HS-27A (cell line): Measurements from ENCODE around the gene REPS2.

ENCODE experiments used
- DNase-seq: peaks from one replicate; pipeline ENCODE4 v3.0.0-alpha.2; 2012; ENCODE audit warnings: low read depth, missing footprints

The REPS2 gene

DNA sequence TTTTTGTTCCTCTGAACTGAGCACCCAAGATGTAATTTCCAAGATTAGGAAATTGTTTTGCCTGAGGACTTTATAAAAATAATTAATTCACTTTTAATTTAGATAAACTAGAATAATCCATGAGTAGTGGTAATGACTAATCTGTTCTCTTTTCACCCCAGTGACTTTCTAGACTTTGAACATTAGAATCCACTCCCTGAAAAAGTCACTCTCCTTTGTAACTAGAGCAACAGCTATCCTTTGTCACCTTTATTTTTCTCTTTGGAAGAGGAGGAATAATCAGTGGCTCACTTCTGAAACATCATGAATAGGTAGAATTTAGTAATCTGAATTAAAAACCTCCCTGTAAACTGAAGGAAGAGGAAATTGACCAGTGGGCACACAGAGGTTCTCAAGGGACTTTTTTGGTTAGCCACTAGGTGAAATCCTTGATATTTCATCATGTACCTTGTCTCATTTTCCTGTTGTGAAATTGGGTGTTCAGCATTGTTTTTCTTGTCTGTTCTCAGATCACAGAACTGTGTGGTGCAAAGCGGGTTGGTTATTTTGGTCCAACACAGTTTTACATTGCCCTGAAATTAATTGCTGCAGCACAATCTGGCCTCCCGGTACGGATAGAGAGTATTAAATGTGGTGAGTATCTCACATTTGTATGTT, 59.4 kb downstream of the REPS2 start:
- DNase-seq, result no peak

DNA sequence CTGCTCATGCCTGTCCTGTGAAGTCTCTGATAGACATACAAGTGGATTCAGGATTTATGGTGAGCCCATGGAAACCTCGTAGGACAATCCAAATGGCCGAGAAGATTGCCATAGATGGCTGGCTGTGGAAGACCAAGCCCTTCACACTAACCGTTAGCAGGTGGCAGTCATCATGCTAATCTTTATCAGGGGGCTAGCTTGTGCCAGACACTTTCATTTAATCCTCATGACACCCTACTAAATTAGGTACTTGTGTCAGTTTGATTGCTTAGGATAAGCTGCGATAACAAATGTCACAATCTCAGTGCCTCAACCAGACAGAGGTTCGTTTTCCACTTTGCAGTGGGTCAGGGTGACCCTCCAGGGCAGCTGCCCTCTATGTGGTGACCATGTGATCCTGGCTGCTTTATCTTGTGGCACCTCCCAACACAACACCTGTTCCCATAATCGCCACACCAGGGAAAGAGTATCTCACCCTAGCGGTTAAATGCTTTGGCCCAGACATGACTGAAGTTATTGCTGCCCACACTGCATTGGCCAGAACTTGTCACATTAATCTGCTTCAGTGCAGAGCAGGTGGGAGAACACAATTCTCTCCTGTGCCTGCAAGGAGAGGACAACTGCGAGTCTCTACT, 60.8 kb downstream of the REPS2 start:
- no peak for DNase-seq

DNA sequence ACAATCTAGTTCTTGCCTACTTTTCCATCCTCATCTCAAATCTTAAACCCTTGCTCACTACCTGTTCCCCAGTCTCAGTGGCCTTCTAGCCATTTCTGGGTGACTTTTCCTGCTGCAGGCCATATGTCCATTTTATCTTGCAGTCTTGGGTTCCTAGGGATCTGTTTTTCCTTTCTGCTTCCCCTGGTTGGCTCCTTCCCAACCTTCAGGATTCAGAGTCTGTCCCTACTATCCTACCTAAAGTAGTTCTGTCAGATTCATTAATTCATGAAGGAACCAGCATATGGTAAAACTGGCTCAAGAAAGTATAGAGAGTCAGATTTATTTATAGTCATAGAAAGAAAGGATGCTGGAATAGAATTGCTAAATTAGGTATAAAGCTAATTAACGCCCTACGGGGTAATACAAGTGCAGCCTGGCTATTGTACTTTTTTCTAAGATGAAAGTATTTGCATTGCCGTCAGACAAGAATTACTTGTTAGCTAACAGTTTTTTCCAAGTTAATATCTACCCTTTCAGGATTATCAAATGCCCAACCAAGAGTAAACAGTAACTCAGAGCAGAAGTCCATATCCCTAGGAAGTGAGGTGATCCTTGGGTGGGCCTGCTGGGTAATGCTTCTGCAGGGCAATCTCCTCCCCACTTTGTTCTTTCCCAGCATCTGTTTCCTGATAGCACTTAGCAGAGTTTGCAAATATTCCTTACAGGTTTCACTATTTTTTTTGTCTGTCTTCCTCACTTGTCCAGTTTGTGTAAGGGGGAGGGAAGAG, 63.6 kb downstream of the REPS2 start:
- no peak for DNase-seq

DNA sequence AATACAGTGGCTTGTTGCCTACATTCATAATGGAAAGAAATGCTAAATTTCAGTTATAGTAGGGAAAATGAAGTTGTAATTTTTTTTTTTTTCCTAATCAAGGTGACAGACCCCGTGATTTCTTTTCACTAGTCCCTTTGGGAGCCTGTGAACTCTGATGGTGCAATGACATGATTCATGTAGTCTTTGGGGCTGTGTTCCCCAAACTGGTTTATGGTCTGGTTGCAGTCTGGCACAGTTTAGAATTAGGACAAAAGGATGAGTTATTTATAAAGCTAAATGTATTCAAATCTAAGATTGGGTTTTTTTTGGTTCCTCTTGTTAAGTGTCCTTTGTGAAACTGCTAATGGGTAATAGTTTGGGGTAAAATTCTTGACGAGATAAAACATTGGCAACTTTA, 66.0 kb downstream of the REPS2 start:
- DNase-seq, result no peak

DNA sequence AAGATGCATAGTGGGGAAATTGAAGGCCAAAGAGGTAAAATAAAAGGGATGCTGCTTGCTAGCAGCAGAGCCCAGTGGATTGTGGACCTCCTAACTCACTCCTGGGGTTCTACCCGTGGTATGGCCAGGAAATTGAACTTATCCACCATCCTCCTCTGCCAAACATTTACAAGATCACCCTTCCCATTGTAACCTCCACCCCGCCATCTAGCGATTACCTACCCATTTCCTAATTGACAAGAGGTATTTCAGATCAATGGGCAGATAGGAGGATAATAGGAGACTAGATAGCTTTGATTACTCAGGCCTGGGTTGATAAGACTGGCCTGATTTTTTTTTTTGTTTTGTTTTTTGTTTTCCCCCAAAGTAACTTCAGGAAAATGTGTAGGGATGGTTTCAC, 67.8 kb downstream of the REPS2 start:
- no peak for DNase-seq

DNA sequence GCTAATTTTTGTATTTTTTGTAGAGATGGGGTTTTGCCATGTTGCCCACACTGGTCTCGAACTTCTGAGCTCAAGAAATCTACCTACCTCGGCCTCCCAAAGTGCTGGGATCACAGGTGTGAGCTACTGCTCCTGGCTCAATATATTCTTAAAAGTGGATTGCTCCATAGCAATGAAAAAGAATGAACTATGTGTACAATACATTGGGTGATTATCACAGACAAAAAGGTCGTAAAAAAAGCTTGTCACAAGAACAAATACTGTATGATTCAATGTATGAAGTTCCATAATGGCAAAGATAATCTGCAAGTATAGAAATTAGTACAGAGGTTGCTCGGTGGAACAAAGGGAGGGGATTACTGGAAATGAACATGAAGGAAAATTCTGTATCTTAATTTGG, 70.7 kb downstream of the REPS2 start:
- DNase-seq, result no peak

DNA sequence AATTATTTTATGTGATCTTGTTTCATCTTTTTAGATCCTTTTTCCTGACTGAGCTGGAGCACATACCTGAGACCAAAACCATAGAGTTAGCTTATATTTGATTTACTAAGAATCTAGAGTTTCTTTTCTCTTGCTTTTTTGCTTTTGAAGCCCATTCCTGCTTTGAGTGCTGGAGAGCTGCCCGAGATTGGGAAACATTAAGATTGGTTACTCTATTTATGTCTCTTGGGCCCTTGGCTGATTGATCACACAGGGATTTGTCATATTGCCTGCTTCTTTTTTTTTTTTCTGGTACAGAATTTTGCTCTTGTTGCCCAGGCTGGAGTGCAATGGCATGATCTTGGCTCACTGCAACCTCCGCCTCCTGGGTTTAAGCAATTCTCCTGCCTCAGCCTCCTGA, 73.9 kb downstream of the REPS2 start:
- DNase-seq, result no peak

DNA sequence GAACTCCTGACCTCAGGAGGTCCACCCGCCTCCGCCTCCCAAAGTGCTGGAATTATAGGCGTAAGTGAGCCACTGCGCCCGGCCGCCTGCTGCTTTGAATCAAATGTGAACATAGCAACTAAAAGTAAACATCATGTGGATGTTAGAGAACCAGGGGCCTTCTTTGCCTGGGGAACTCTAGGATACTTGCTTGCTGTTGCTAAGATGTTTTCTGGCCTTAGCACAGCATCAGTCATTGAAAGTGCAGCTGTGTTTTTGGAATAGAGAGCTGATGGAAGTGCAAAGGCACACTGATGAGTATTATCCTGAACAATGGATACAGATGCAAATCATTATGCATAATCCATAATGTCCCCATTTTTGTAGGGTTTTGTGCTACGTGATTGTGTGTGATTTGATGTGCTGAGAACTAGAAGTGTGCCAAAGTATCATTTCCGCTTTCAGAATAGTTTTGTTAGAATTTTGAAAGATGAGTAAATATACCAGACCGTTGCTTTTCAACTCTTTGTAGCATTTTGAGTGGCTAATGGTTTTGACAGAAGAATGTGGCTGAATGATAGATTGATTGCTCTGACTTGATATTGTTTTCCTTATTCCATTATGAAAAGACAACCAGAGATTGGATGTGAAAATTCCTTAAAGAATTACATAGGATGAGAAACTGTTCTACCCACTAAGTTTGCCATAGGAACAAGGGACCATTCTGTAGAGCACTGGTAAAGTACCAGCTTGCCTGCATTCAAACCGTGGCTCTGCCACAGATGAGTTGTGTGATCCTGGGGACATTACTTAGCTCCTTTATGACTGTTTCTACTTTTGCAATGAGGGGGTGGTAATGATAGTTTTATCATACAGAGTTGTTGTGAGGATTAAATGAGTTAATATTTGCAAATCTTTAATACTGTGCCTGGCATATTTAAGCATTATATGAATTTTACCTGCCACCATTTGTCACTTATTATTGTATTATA, 74.7 kb downstream of the REPS2 start:
- no peak for DNase-seq

DNA sequence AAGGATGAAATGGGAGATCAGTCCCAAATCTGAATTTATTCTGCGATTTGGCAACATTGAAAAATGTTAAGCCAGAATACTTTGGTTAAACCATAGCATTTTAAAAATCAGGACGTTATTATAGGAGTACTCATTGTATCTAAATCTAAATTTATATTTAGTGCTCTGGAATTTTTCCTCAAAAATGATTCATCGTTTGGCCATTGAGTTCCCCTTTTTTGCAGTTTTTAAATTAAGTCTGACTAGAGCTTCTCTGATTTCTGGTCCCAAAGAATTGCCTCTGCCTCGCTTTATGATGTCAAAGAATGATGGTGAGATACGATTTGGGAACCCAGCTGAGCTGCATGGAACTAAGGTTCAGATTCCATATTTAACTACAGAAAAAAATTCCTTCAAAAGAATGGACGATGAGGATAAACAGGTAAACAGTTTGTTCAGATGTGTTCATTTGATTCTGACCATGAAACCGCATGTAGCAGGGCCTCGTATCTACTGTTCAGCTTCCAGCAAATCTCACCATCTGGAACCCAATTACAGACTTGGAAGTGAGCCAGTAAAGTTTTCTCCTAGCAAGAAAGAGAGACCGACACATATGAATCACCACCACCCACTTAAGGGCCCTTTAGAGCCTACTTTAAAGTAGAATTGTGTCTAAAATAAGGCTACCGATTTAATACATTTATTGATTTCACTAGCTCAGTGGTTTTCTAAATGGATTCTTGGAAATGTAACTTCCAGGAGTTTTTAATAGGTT, 75.6 kb downstream of the REPS2 start:
- no peak for DNase-seq

DNA sequence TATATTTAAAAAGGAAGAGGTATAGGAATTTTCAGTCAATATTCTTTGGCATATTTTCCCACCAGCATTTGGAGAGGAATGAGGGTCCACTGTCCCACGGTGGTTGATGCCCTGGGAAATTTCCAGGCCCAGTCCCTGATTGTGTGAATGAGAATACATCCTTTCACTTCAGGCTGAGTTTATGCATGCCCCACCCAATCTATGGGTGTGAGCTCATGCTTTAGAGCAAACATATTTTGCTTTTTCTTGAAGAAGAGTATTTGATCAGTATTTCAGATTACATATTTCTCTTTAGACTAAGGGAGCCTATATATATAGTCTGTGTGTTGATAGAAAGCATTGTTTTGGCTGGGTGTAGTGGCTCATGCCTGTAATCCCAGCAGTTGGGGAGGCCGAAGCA, 77.2 kb downstream of the REPS2 start:
- no peak for DNase-seq

DNA sequence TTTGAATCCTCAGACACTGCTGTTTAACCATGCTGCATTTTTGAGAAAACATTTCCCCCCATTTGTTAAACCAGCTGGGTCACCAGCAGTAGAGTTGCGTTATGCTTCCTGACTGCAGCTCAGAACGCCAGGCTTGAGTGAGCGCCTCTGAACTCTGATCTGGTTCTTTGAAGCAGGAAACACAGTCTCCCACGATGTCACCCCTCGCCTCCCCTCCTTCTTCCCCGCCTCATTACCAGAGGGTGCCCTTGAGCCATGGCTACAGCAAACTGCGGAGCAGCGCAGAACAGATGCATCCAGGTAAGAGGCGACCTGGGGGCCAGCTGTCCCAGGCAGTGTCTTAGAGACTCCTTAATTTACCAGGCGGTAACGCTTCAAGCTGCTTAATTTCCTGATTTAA, 78.4 kb downstream of the REPS2 start:
- DNase-seq, result no peak

DNA sequence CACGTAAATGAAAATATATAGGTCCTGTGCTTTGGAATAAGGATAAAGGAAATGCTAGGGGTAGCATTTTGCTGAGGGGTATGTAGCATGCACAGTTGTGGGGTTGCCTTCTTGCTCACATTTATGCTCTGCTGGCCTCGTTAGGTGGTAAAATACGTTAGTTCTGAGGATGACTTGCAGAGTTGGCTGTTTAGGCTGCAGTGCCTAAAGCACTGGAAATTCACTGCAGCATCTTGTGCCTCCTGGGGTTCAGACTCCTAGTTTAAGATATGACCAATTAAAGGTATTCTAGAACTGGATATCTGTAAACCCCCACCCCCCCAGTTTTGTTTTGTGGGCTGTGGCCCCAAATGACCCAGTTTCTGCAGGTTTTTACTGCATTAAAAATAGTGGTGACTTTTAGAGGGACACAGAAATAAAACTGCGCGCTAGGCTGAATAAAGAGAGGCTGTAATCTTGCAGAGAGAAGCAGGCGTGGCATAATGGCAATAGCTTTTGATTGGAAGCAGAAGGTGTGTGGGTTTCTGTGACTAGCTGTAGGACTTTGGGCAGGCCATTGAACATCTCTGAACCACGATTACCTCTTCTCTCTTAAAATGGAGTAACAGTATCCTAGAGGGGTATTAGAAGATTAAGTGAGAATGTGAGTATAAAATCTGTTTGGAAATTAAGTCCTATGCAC, 79.3 kb downstream of the REPS2 start:
- no peak for DNase-seq

DNA sequence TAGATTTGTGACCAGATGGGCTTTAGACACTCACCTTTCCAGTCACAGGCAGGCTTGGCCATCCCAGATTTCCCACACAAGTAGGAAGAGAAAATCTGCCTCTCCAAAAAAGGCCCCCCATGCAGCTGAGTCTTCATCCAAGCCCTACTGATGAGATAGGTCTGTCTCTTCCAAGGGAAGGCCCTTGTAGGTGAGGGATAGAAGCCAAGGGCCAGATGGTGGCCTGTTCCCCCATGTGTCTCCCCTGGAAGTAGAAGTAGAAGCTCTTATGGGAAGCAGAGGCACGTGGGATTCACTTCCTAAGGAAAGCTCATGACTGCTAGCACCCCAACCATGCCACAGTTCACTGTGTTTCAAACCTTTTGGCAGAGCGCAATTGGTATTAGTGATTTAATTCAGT, 81.5 kb downstream of the REPS2 start:
- no peak for DNase-seq

DNA sequence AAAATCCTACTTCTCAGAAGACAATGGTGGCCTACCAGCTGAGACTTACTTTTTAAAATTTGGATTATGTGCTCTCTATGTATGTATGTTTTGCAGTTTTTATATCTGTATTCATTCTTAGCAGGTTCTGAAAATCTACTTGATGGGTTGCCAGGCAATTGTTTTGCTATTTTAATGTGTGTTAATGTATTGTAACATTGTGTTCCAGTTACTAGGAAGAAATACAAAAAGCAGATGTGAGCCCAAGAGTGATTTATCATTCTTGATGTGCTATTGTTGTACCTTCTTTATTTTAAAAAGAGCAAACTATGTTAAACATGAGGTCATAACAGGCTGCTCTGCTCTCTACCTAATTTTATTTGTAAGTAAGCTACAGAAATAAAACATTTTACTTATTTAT, 81.9 kb downstream of the REPS2 start:
- no peak for DNase-seq

DNA sequence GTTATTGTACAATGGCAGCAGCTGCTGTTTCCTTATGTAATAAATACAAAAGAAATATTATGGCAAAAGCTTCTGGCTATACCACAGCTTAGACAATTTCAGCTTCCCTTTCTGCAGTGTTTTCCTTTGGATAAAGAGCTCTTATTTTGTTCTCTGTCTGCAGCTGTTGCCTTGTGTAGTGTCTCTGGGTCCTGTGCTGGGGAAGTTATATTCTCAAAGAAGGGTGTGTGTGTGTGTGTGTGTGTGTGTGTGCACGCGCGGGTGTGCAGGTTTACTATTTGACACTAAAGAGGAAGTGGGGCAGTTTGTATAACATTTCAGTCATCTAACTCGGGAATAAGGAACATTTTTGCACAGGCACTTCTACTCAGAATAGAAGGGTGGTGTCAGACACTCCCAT, 83.6 kb downstream of the REPS2 start:
- DNase-seq, result no peak

DNA sequence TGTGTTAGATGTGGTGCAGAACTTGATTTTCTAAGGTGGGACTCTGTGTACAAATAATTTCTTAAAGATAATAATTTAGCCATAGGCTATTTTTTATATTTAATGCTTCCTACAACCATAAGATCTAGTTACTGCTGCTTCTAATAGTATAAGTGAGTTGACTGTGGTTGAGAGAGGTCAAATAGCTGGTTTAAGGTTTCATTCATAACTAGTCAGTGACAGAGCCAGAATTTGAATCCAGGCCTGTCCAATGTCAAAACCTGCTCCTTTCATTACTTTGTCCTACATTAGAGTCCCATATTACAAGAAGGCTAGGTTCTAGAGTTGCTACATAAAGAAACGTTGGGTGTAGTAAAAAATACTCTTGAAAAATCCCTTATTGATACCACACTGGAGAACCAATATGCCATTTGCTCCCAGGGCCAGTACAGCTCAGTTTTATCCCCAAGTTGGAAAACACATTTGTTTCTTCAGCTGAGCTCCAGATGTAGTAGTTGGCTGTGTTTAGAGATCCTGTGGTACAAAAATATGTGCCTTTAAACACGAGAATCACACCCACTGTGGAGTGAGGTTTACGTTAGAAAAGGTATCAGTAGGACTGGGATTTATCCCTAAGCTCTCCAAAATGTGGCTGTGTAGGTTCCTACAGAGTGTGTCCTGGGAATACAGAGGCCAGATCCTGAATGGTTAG, 84.3 kb downstream of the REPS2 start:
- DNase-seq, result no peak

DNA sequence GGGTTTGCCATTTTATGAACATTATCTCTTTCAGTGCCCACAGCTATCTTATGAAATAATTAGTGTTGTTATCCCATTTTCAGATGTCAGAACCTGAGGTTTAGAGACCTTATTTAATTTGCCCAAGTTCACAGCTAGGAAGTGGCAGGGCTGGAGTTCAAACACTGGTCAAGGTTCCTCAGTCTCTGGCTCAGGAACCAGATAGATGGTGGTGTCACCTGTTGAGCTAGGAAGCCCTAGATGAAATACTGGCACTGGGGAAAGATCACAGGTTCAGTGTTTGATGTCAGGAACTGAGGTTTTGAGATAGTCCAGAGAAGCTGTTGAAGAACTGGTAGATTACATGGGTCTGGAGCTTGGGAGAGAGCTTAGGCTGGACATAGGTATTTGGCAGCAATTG, 85.4 kb downstream of the REPS2 start:
- DNase-seq, result no peak

DNA sequence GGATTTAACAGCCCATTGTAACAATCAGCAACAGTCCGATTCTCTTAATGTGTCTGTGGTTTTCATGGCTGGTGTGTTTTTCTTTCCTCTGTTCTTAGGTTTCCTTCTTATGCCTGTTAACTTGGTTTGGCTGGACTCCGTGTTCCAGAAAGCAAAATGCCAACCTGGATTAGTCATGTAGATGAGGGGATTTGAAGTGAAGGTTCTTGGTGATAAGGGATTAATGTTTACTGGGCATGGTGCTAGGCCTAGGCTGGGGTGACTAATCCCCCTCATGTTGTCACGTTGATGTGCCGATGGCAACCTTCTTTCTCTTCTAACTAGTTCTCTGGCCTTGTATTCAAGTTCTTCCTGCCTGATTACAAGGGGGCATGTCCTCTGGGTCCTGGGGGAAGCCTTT, 85.9 kb downstream of the REPS2 start:
- DNase-seq, result peak; percentile 33

DNA sequence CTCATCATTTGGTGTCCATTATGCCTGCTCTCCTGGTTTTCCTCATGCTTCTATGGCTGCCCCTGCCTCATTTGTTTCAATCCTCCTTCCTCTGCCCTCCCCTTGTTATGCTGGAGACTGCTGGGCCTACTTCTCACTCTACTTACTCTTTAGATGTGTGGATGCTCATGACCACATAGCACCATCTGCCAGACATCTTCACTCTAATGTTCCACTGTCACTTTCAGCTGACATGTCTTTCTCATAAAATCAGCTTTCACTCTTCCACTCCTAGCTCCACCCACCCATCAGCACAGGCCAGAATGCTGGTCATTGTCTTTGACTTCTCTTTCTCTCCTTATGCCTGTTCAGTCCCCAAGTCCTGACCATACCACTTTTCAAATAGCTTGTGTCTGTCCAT, 86.8 kb downstream of the REPS2 start:
- no peak for DNase-seq

DNA sequence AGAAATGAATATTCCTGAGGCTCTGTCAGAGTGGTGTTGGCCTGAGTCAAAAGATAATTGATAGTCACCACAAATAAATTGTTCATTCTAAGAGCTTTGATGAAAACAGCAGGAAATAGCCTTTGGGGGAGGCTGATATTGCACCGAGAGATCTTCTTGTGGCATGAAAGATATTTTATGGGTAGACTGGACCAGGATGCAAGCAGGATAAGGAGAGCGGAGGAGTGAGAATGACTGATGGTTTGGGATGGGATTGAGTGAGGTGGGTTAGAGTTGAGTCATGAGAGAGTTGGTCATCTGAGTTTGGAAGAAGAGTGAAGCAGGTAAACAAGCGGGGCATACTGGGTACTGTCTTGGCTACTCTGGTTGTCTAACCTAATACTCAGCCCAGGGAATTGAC, 88.7 kb downstream of the REPS2 start:
- no peak for DNase-seq
